Astrocyte (in vitro differentiated cells and primary cell): ENCODE data around the gene RBM20.

ENCODE experiments used
- CTCF ChIP-seq: IDR thresholded peaks from 2 replicates; pipeline ENCODE4 v1.5.1; 2011; ENCODE audit warnings: low read depth, mild to moderate bottlenecking, inconsistent platforms, low read length, moderate library complexity; ENCODE audit not compliant: insufficient read depth
- EZH2 ChIP-seq: IDR thresholded peaks from 2 replicates; pipeline ENCODE4 v1.6.1; 2012; ENCODE audit warnings: mild to moderate bottlenecking, low read length, inconsistent platforms; ENCODE audit not compliant: insufficient read depth

DNA sequence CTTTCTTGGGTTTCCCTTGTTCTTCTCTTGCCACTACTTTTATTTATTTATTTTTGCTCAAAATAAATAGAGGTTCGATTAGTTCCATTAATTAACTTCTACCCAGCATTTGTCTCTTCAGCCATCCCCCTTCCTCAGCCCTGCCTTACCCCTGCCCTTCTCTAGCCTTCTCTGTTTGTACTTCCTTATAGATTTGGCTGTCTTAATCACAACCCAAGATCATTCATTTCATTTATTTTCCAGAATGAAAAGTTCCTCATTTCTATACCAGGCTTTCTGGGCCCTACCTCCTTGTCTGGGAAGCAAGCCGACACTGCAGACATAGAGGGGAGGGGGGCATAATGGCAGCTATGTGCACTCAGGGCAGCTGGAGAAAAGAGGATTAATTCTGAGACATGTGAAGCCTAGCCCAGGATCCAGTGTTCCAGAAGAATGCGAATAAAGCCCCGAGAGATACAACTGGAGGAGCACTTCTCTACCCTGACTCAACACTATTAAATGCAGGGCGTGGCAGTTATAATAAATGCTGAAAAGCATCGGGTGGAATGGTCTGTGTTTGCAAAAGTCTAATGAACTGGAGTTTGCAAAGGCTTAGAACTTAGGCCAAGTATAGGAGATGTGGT, 221.2 kb downstream of the RBM20 start:
- TF ChIP-seq CTCF (no peak), EZH2 (no peak)
